Lung (tissue), 12 donors: ENCODE measurements around the gene INSM1. TPM values are rescaled to one million over a fixed set of nuclear protein-coding genes. Genes with fewer than 3 reads are reported as not detected.

Experiments
- ATAC-seq: fragments of 200-7000 bp; cut with Tn5 transposase; one replicate; pipeline ENCODE4 v1.9.1; 2020; ENCODE audit warnings: moderate number of reproducible peaks; ENCODE audit not compliant: insufficient read depth, low FRiP score
- DNase-seq, 3 donors: peaks; one replicate each; pipeline ENCODE4 v3.0.0-alpha.2; 2013 to 2017
- H3K27ac ChIP-seq, 2 donors: one replicate each; pipeline ENCODE4 v1.5.1; 2013; ENCODE audit warnings: mild to moderate bottlenecking in 2 of 2, moderate library complexity in 2 of 2, control low read depth in 1 of 2, inconsistent platforms in 1 of 2, low read depth in 1 of 2, low read length in 1 of 2
- H3K27me3 ChIP-seq, 3 donors: one replicate each; pipeline ENCODE4 v1.5.1; 2013; ENCODE audit warnings: low read length in 2 of 3; ENCODE audit not compliant: control insufficient read depth in 3 of 3, insufficient read depth in 3 of 3
- H3K36me3 ChIP-seq, 4 donors: one replicate each; pipeline ENCODE4 v1.5.1; 2013; ENCODE audit warnings: low read length in 4 of 4, mild to moderate bottlenecking in 1 of 4, moderate library complexity in 1 of 4; ENCODE audit not compliant: control insufficient read depth in 4 of 4, insufficient read depth in 4 of 4
- H3K4me1 ChIP-seq, 5 donors: one replicate each; pipeline ENCODE4 v1.5.1; 2013; ENCODE audit warnings: low read length in 5 of 5, mild to moderate bottlenecking in 2 of 5, moderate library complexity in 1 of 5; ENCODE audit not compliant: control insufficient read depth in 5 of 5, insufficient read depth in 5 of 5
- H3K4me3 ChIP-seq: one replicate; pipeline ENCODE4 v1.5.1; 2013; ENCODE audit warnings: mild to moderate bottlenecking, control low read depth, moderate library complexity
- H3K9ac ChIP-seq, 2 donors: one replicate each; pipeline ENCODE4 v1.5.1; 2013; ENCODE audit warnings: low read length in 2 of 2, control low read depth in 1 of 2; ENCODE audit not compliant: insufficient read depth in 1 of 2
- H3K9me3 ChIP-seq, 4 donors: one replicate each; pipeline ENCODE4 v1.5.1; 2013; ENCODE audit warnings: low read length in 3 of 4, mild to moderate bottlenecking in 1 of 4, moderate library complexity in 1 of 4; ENCODE audit not compliant: control insufficient read depth in 4 of 4, insufficient read depth in 3 of 4
- WGBS, 2 donors: extraction: QIAGEN DNeasy Blood & Tissue Kit; methylation state at CpG; one replicate each; pipeline ENCODE4 v1.1.7; 2013; 5-methylcytosine and 5-hydroxymethylcytosine counted together
- polyA plus RNA-seq, 2 donors: library from polyadenylated mRNA; stranded (reverse); fragments of 200-250 nt; gene quantifications; one replicate each; pipeline ENCODE4 v1.2.1, GENCODE V29; 2013
- total RNA-seq, 2 donors: library from RNA; depleted of rRNA in 1 of 2; stranded (reverse); fragments of >200 nt in 1 of 2; gene quantifications; one replicate each; pipeline ENCODE4 v1.2.1, GENCODE V29; 2014 to 2021
- TF ChIP-seq, protein P1 (sequence below): IDR thresholded peaks from 2 replicates; pipeline ENCODE4 v1.5.1; 2012; ENCODE audit warnings: mild to moderate bottlenecking; ENCODE audit errors: control extremely low read depth, extremely low read depth
- donor health status: control.
- donor health status: control.
- donor health status: Bipolar disorder and iron deficiency.
- donor health status: healthy.
- donor health status: DM: yes; HTN: yes; CAD: no.

INSM1 gene
- total and polyA plus RNA-seq, 4 donors = 0.04 to 0.18 (median 0.08) TPM

DNA sequence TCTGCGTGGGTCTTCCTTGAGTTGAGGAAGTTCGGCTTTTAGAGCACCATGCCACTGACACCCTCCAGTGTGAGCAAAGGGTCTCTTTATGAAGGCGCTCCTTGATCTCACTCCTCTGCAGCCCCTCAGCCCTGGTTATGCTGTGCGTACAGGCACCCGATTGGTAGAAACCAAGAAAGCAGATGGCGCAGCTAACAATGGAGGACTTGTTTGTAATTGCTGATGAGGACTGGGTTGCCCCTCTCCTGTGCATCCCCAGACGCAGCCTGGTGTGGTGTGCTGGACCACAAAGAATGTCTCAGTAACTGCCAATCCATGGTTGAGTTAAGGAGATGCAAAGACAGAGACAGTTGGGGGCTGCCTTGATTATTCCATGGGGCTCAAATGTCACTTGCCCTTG, 30.2 kb downstream of the INSM1 start:
- DNase-seq = no peak
- no peaks in the 10 kb centered on the region for H3K9me3 ChIP-seq
- peaks cover 0 to 43% (median 2%) of the 10 kb centered on the region in 4 donors for H3K36me3 ChIP-seq

DNA sequence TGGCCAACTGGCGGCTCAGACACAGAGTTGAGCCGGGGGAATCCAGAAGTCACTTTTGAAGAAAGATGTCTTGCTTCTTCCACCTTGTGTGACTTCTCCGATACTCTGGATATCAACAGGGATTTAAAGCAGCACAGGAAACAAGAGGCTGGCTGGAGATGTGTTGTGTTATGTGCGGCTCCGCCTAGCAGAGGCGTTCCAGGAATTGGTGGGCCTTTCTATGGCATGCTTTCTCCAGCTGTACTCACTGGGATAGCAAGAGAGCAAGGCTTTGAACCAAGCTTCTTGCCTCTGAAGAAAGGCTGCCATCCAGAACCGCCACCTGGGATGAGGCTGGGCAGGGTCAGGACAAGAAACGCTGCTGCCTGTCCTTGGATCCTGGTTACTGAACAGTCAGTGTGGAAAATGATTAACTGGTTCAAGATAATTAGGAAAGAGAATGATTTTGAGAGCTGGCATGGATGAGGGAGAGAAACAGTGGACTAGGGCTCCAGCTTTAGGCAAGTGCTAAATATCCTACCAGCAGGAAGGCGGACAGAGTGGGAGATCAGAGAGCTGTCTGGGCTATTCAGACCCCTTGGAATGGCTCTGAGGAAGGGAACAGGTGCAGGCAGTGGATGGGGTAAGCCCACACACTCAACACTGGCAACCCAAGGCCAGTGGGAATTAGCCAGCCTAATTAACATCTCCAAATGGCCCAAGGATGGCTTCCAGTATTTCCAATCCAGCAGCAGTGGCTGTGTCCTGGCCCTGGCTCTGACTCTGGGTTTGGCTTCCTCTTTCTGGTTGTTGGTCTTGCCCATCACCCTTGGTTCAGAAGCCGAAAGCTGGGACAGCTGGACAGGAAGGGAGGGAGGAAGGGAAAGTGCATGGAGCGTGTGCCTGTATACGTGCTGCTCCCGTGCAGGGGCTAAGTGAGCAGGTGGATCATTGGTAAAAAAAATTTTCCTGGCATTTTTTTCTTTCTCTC, 31.9 kb downstream of the INSM1 start:
- no peak overlapping the region for H3K4me3 ChIP-seq
- no peak overlapping the region for H3K27ac ChIP-seq
- TF ChIP-seq, protein P1, sequence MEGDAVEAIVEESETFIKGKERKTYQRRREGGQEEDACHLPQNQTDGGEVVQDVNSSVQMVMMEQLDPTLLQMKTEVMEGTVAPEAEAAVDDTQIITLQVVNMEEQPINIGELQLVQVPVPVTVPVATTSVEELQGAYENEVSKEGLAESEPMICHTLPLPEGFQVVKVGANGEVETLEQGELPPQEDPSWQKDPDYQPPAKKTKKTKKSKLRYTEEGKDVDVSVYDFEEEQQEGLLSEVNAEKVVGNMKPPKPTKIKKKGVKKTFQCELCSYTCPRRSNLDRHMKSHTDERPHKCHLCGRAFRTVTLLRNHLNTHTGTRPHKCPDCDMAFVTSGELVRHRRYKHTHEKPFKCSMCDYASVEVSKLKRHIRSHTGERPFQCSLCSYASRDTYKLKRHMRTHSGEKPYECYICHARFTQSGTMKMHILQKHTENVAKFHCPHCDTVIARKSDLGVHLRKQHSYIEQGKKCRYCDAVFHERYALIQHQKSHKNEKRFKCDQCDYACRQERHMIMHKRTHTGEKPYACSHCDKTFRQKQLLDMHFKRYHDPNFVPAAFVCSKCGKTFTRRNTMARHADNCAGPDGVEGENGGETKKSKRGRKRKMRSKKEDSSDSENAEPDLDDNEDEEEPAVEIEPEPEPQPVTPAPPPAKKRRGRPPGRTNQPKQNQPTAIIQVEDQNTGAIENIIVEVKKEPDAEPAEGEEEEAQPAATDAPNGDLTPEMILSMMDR = no peak
- H3K36me3 ChIP-seq = peaks cover 0 to 39% (median 2%) of the 10 kb centered on the region in 4 donors
- WGBS, 2 donors = 87 to 89% methylated on average over 13 of the region's 13 CpGs
- no peak for ATAC-seq
- no peaks in the 10 kb centered on the region for H3K4me1 ChIP-seq
- H3K9me3 ChIP-seq = no peaks in the 10 kb centered on the region
- no peak for DNase-seq
- H3K27me3 ChIP-seq = no peaks in the 10 kb centered on the region
- no peak overlapping the region for H3K9ac ChIP-seq

More for the DNA sequence above, 30.2 kb downstream of the INSM1 start:
- Histone ChIP-seq H3K27ac (no peak overlapping the region), H3K27me3 (no peaks in the 10 kb centered on the region), H3K4me1 (peaks cover 0 to 7% (median 0%) of the 10 kb centered on the region in 5 donors), H3K9ac (no peak overlapping the region), H3K4me3 (no peak overlapping the region)
- WGBS, 2 donors = 96 to 97% methylated on average over 7 of the region's 7 CpGs
- ATAC-seq = no peak
- TF ChIP-seq, protein P1 = no peak

DNA sequence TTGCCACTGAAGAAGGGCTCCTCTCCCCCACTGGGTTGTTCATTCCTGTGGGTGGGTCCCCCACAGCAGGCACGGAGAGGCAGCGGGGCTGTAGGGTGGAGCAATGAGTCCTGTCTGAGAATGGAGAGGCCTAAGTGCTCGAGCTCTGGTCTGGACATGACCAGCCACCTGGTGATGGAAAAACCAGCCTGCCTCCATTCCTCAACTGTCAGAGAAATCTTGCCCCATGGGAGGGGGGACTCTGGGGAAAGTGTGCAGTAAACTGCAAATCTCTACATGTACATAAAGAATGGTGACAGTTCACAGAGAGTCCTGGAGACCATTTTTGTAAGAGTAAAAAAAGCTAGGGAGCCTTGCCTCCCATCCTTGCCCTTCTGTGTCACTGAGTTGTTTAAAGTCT, 34.1 kb downstream of the INSM1 start:
- Histone ChIP-seq H3K4me1 (peaks cover 0 to 2% (median 0%) of the 10 kb centered on the region in 5 donors), H3K27me3 (no peaks in the 10 kb centered on the region), H3K9ac (no peak overlapping the region), H3K36me3 (peaks cover 0 to 29% (median 2%) of the 10 kb centered on the region in 4 donors), H3K4me3 (no peak overlapping the region), H3K27ac (no peak overlapping the region), H3K9me3 (no peaks in the 10 kb centered on the region)
- TF ChIP-seq, protein P1 = no peak
- ATAC-seq = no peak
- WGBS, 2 donors = 90 to 93% methylated on average over 3 of the region's 3 CpGs
- no peak for DNase-seq
